Heart right ventricle (tissue), 16 donors: ENCODE results near the gene ANKIB1. TPM values are rescaled to one million over a fixed set of nuclear protein-coding genes. Genes with fewer than 3 reads are reported as not detected.

Source experiments
- ATAC-seq, 8 donors: fragments of 200-7000 bp; cut with Tn5 transposase; one replicate each; pipeline ENCODE4 v1.9.1; 2020; ENCODE audit warnings: mild to moderate bottlenecking in 8 of 8, moderate library complexity in 8 of 8, moderate number of reproducible peaks in 1 of 8
- DNase-seq, 2 donors: peaks; one replicate each; pipeline ENCODE4 v3.0.0-alpha.2; 2020
- H3K27ac ChIP-seq, 10 donors: fragments of 200-600 bp; sonication (generic) in 2 of 10; one replicate each; pipeline versions ENCODE4 v1.5.0 to v1.8.0; 2020 to 2022; ENCODE audit warnings: mild to moderate bottlenecking in 3 of 10
- H3K27me3 ChIP-seq, 7 donors: fragments of 200-600 bp; one replicate each; pipeline ENCODE4 v1.8.0; 2021 to 2022; ENCODE audit warnings: mild to moderate bottlenecking in 2 of 7
- H3K36me3 ChIP-seq, 9 donors: fragments of 200-600 bp; sonication (generic) in 1 of 9; one replicate each; pipeline versions ENCODE4 v1.5.0 to v1.8.0; 2020 to 2022; ENCODE audit warnings: mild to moderate bottlenecking in 2 of 9
- H3K4me1 ChIP-seq, 9 donors: fragments of 200-600 bp; sonication (generic) in 1 of 9; one replicate each; pipeline versions ENCODE4 v1.5.0 to v1.8.0; 2020 to 2022; ENCODE audit warnings: mild to moderate bottlenecking in 4 of 9
- H3K4me3 ChIP-seq, 10 donors: fragments of 200-600 bp; sonication (generic) in 2 of 10; one replicate each; pipeline versions ENCODE4 v1.5.0 to v1.8.0; 2020 to 2022; ENCODE audit warnings: mild to moderate bottlenecking in 7 of 10, moderate library complexity in 2 of 10
- H3K9me3 ChIP-seq, 11 donors: fragments of 200-600 bp in 10 of 11; sonication (generic) in 2 of 11; one replicate each; pipeline versions ENCODE4 v1.5.0 to v1.8.0; 2013 to 2022; ENCODE audit warnings: mild to moderate bottlenecking in 2 of 11, control low read depth in 1 of 11, moderate library complexity in 1 of 11
- CTCF ChIP-seq, 9 donors: fragments of 200-600 bp; sonication (generic) in 2 of 9; IDR thresholded peaks; one replicate each; pipeline versions ENCODE4 v1.5.0 to v1.8.0; 2021 to 2022; ENCODE audit warnings: antibody characterized with exemption in 9 of 9, mild to moderate bottlenecking in 5 of 9, moderate library complexity in 1 of 9
- whole genome bisulfite sequencing, 2 donors: extraction: QIAGEN DNeasy Blood & Tissue Kit; methylation state at CpG; one replicate each; pipeline ENCODE4 v1.1.7; 2013; ENCODE audit warnings: inconsistent platforms in 1 of 2; 5-methylcytosine and 5-hydroxymethylcytosine counted together
- intact Hi-C, 10 donors: fragments of 100-400 bp; cut with DNase I; formaldehyde crosslinking; loops; one replicate each; pipeline versions ENCODE4 v1.11.1 to v1.14.2; 2022
- polyA plus RNA-seq, 2 donors: library from polyadenylated mRNA; stranded (reverse); fragments of 200-250 nt; gene quantifications; one replicate each; pipeline ENCODE4 v1.2.3, GENCODE V29; 2013
- total RNA-seq, 10 donors: library from RNA; stranded (reverse); fragmentation: NEBNext Ultra II Directional in 3 of 10; extraction: Animal tissue kit (Norgen Biotek cat#: 25700) in 3 of 10; gene quantifications; one replicate each; pipeline versions ENCODE4 v1.2.1 to v1.2.4, GENCODE V29; 2021 to 2023
- donor health status: Arrhythmogenic right ventricular cardiomyopathy.
- donor health status: ischemic (EF 13 %, LVEDD 7.1; RV severe dilation, severe dysfunction).
- donor health status: healthy with polysubstance abuse.
- donor health status: DM: no; HTN: yes; CAD: no.
- donor health status: DM: no; HTN: no; CAD: no.
- donor health status: ischemic (EF 25% LVEDD 6.9; RV normal size, moderate dysfunction).
- donor health status: ischemic (EF 25% LVEDD 5.7; RV mildly dilated, moderate dysfunction).
- donor health status: healthy.
- donor health status: DM: yes; HTN: yes; CAD: no.
- donor health status: Ischemic cardiomyopathy.
- donor health status: ischemic (EF 35%, LVEDD 5.7; RV mildly dilated, moderate dysfunction).
- donor health status: nonischemic (EF 11% LVEDD 7.7; RV severe dilation, severe dysfunction).
- donor health status: DM: yes; HTN: yes; CAD: no.
- donor health status: PGD.
- donor health status: ischemic (EF 29% LVEDD 5.4; RV normal size, mild dysfunction).
- donor health status: nonischemic (EF 23%, LVEDD 6.1; RV moderate dilation, normal function).

ANKIB1 gene
- total and polyA plus RNA-seq, 12 donors: 5.5 to 71.0 (median 41.1) TPM

GRCh38 chr7:92296235-92296634, 50.5 kb downstream of the ANKIB1 start:
- DNase-seq: no peak
- Histone ChIP-seq H3K4me3 (no peak overlapping the region), H3K4me1 (peaks cover 3 to 39% (median 28%) of the 10 kb centered on the region in 9 donors), H3K36me3 (peaks cover 0 to 19% (median 3%) of the 10 kb centered on the region in 9 donors), H3K27me3 (no peaks in the 10 kb centered on the region), H3K9me3 (no peaks in the 10 kb centered on the region), H3K27ac (peak overlapping the region in 6 of 10 donors; percentile 11 to 70 (median 28))
- no peak for TF ChIP-seq CTCF (IDR thresholded peaks at IDR 0.05)
- no peak for ATAC-seq
- intact Hi-C loops: no loop called here
- WGBS, 2 donors: 82 to 86% methylated on average over 3 of the region's 3 CpGs

DNA sequence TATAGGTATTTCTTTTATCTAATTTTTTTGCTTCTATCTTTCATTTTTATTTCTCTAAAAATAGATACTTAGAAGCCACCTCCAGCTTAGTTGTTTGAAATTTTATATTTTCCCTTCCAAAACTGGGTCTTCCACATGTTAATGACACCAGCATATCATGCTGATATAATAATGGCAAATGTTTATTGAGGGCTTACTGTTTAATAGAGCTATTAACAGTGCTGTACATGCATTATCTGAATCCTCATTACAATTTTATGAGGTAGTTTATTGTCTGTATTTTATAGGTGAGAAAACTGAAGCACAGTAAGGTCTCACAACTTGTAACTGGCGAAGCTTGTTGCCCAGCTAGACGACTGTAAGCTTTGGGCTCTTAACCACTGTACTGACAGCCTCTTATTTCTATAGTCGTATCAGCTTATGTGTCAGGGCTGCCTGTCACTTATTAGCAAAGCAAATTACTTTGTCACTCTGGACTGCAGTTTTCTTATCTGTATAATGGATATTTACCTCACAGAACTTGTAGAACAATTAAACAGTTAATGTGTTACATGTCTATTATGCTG, 51.2 kb downstream of the ANKIB1 start:
- ATAC-seq (no peak), DNase-seq (no peak)
- Histone ChIP-seq H3K9me3 (no peaks in the 10 kb centered on the region), H3K4me3 (no peak overlapping the region), H3K4me1 (peaks cover 3 to 39% (median 28%) of the 10 kb centered on the region in 9 donors), H3K27ac (no peak overlapping the region), H3K27me3 (no peaks in the 10 kb centered on the region), H3K36me3 (peaks cover 0 to 22% (median 3%) of the 10 kb centered on the region in 9 donors)
- intact Hi-C loops: no loop called here
- 85 to 89% methylated on average over 3 of the region's 3 CpGs for WGBS, 2 donors
- no peak for TF ChIP-seq CTCF (IDR thresholded peaks at IDR 0.05)

DNA sequence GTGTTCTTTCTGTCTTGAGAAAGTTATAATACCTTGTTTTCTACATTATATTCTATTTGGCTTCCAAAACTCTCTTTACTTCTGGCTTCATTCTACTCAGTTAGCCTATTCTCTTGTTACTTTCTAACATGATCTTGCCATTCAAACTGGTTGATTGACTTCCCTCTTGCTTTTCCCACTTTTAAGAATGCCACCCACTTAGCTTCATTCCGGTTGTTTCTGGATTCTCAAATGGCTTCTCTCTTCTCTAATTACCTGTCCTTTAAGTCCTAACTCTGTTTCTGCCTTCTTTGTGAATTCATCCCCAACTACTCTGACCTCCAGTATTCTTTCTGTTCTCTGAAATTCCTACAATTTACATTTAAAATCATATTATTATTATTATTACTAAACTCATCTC, 52.0 kb downstream of the ANKIB1 start:
- intact Hi-C loops: no loop called here

GRCh38 chr7:92303761-92304160, 58.0 kb downstream of the ANKIB1 start:
- no peak overlapping the region for H3K4me3 ChIP-seq
- no peak overlapping the region for H3K27ac ChIP-seq
- no peaks in the 10 kb centered on the region for H3K27me3 ChIP-seq
- DNase-seq: no peak
- H3K9me3 ChIP-seq: no peaks in the 10 kb centered on the region
- 84 to 90% methylated on average over 2 of the region's 2 CpGs for WGBS, 2 donors
- no peak for ATAC-seq
- intact Hi-C loops: no loop called here
- peaks cover 0 to 41% (median 7%) of the 10 kb centered on the region in 9 donors for H3K36me3 ChIP-seq
- H3K4me1 ChIP-seq: no peaks in the 10 kb centered on the region
- no peak for TF ChIP-seq CTCF (IDR thresholded peaks at IDR 0.05)

More for the DNA sequence above, 52.0 kb downstream of the ANKIB1 start:
- WGBS, 2 donors: 97 to 98% methylated on average over 1 of the region's 1 CpG
- Histone ChIP-seq H3K27ac (no peak overlapping the region), H3K36me3 (peaks cover 0 to 27% (median 3%) of the 10 kb centered on the region in 9 donors), H3K4me1 (peaks cover 3 to 37% (median 27%) of the 10 kb centered on the region in 9 donors), H3K9me3 (no peaks in the 10 kb centered on the region), H3K4me3 (no peak overlapping the region), H3K27me3 (no peaks in the 10 kb centered on the region)
- no peak for DNase-seq
- no peak for ATAC-seq
- TF ChIP-seq CTCF (IDR thresholded peaks at IDR 0.05): no peak
